ENCODE results near the gene CCZ1. TPM values are rescaled to one million over a fixed set of nuclear protein-coding genes. Genes with fewer than 3 reads are reported as not detected.
"Not testable (repeated sequence)": the region's sequence is repeated elsewhere in the genome, so short reads cannot be mapped to it uniquely, and the experiment has no call there.

CCZ1 gene
- 84.2 TPM for polyA plus RNA-seq (2013, experiment 1 of 2; ENCODE audit: insufficient read length)
- polyA plus RNA-seq (2013, experiment 2 of 2; ENCODE audit: insufficient read length) = 89.8 TPM

- DNase-seq = peak; percentile 61
These were observed at the start of gene CCZ1 for GRCh38 chr7:5898480-5899224. TSS of gene CCZ1 (plus strand) at chr7:5898733. CDS start at chr7:5898800, 67 bp downstream.

DNA sequence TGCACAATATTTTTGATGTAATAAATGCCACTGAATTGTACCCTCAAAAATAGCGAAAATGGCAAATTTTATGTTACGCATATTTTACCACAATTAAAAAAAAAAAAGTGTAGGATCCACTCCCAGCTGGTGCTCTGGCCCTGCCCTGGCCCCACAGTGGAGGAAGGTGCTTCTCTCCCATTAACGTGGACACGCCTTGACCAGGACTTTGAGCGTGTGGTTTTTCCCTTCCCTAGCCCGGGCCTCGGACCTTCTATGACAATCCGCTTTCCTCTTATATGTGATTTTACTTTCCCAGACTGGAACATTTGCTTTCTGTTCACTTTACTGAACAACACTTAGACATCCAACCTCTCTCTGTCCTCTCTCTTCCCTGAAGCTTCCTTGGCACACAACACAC is 47.6 kb upstream of the CCZ1 start:
- DNase-seq = no peak

DNA sequence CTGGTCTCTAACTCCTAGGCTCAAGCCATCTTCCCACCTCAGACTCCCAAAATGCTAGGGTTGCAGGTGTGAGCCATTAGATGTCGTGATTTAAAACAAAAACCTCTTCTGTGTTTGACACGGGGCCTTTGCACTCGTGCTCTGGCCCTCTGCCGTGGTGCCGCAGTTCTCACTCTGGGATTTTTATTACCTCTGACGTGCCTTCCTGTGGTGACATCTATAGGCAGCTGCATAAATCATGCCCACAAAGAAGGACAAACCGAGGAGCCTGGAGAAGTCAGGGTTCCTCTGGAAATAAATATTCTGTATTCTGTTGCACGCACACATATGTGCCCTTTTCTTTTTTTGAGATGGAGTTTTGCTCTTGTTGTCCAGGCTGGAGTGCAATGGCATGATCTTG is 43.8 kb upstream of the CCZ1 start:
- no peak for DNase-seq

GRCh38 chr7:5857041-5857575 is 41.4 kb upstream of the CCZ1 start:
- not testable (repeated sequence) for DNase-seq

- DNase-seq = not testable (repeated sequence)
These were observed 40.0 kb upstream of the CCZ1 start for GRCh38 chr7:5858494-5858893.

GRCh38 chr7:5861281-5861680 is 37.3 kb upstream of the CCZ1 start:
- not testable (repeated sequence) for DNase-seq

- not testable (repeated sequence) for DNase-seq
These were observed 35.7 kb upstream of the CCZ1 start for GRCh38 chr7:5862753-5863366.

DNA sequence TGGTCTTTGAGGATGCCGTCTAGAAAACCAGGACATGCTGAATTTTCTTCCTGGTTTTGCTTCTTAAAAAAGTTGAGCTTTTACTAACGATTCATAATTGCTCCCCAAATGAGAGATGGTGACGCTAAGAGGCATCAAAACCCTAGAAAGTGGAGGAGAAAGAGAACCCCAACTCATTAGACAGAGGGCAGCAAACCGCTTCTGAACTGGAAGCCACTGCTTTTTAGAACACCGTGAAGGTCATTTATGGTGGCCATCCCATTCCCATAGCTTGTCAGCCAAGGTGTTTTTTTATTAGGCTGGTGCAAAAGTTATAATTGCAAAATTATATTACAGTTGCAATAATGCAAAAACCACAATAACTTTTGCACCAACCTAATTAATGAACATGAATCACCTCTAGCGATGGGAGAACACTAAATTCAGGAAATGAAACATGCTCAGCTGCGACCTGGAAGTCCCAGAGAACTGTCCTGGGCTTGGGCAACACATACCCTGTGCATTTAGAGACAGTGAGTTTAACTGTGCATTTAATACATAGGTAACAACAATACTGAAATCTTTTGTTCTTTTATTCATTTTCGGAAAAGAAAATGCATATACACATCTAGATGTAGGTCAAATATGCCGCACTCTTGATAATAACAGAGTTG is 33.1 kb upstream of the CCZ1 start:
- not testable (repeated sequence) for DNase-seq

DNA sequence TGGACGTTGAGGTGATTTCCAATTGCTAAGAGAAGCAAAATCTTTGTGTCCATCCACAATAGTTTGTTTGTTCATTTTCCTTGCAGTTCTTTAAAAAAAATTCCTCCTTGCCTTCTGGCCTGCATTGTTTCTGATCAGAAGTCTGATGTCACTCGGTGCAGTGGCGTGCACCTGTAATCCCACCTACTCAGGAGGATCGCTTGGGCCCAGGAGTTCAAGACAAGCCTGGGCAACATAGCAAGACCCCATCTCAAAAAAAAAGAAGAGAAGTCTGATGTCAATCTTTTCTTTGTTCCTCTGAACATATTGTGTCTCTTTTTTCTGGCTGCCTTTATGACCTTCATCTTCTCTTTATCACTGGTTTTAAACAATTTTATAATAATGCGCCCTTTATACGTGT is 31.5 kb upstream of the CCZ1 start:
- no peak for DNase-seq

GRCh38 chr7:5868928-5869341 is 29.6 kb upstream of the CCZ1 start:
- not testable (repeated sequence) for DNase-seq

GRCh38 chr7:5869691-5870090 is 28.8 kb upstream of the CCZ1 start:
- no peak for DNase-seq

- DNase-seq = no peak
These were observed 28.2 kb upstream of the CCZ1 start for GRCh38 chr7:5870311-5870710.

- no peak for DNase-seq
These were observed 26.2 kb upstream of the CCZ1 start for GRCh38 chr7:5872326-5872725.

GRCh38 chr7:5879591-5879990 is 18.9 kb upstream of the CCZ1 start:
- DNase-seq = not testable (repeated sequence)

- DNase-seq = not testable (repeated sequence)
These were observed 18.4 kb upstream of the CCZ1 start for GRCh38 chr7:5880106-5880505.

DNA sequence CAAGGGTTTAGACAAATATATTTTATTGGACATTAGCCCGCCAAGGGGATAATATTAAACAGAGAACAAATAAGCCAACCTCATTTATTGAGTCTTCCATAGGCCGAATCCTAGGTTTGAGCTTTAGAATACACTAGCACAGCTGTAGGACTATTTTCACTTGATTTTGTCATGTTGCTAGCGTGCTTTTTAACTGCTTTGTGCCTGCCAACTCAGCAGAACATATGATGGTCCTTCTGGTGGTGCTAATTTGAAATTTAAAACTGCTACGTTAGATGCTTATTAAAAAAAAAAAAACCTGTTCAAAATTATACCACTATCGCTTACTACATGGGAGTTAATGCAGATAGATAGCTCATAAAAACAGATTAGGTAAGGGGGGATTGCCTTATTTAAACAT is 14.1 kb upstream of the CCZ1 start:
- DNase-seq = not testable (repeated sequence)

- not testable (repeated sequence) for DNase-seq
These were observed 10.5 kb upstream of the CCZ1 start for GRCh38 chr7:5888021-5888420.

DNA sequence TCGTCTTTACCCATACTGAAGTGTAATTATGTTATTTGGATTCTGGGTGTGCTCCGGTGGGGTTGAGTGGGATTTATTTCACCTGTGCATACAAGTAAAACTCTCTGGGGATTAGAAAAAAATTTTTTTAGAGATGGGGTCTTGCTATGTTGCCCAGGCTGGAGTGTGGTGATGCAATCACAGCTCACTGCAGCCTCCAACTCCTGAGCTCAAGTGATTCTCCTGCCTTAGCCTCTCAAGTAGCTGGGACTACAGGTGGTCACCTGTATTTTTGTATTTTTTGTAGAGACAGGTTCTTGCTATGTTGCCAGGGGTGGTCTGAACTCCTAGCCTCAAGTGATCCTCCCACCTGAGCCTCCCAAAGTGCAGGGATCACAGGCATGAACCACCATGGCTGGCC is 8.3 kb upstream of the CCZ1 start:
- DNase-seq = not testable (repeated sequence)

DNA sequence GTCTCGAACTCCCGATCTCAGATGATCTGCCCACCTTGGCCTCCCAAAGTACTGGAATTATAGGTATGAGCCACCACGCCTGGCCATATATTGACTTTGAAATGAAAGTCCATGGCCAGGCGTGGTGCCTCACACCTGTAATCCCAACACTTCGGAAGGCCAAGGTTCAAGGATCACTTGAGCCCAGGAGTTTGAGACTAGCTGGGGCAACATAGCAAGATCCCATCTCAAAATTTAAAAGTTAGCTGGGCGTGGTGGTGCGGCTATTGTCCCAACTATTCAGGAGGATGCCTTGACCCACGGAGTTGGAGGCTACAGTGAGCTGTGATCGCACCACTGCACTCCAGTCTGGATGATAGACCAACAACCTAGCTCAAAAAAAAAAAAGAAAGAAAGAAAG is 6.0 kb upstream of the CCZ1 start:
- DNase-seq = no peak

DNA sequence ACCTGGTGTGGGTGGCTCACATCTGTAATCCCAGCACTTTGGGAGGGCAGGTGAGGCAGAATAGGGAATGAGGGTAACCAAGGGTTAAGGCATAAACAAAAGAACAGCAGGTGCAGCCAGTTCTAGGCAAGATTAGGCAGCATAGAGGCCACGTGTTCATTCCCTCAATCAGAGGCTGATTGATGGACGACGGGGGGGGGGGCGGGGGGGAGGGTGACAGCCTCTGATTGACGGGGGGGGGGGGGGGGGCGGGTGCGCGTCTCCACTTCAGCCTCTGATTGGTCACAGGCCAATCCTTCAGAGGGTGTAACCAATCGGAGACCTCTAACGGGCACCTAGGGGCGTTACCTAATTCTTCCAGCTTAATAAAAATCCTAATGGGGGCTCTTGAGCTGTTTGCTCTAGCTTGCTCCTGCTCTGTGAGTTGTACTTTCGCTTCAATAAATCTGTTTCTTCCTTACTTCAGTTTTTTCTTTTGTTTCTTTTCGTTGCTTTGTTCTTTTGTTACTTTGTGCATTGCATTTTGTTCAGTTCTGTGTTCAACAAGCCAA is 1.1 kb upstream of the CCZ1 start:
- DNase-seq = not testable (repeated sequence)

- DNase-seq = not testable (repeated sequence)
These were observed 4.5 kb downstream of the CCZ1 start for GRCh38 chr7:5903002-5903401.

- DNase-seq = not testable (repeated sequence)
These were observed 6.2 kb downstream of the CCZ1 start for GRCh38 chr7:5904726-5905125.

DNA sequence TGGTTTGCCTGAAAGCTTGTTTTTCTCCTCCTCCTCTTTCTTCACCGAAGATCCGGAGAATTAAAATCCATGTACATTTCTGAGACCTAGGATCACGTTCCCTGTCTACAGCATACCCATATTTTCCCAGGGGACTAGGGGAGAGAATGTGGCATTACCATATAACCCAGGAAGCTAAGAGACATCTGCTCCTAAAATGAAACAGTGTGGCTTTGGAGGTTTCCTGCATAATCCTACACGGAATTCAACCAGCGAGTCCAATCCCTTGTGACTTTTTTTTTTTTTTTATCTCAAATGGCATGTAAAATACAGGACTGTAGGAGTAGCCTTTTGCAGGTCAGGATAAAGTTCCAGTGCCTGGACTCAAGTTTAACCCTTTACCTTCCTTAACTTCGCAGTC is 10.3 kb downstream of the CCZ1 start:
- DNase-seq = not testable (repeated sequence)

All from fibroblast of skin of abdomen (primary cell).